HepG2 (cell line): ENCODE results near the gene METTL23. TPM values are rescaled to one million over a fixed set of nuclear protein-coding genes. Genes with fewer than 3 reads are reported as not detected.

ENCODE experiments used
- CREM ChIP-seq, 2 experiments: sonication (generic) in 1 of 2; formaldehyde crosslinking in 1 of 2; IDR thresholded peaks; 2 replicates each; pipeline versions ENCODE4 v1.4.0 to v1.6.1; 2016 to 2020; ENCODE audit warnings: antibody characterized with exemption in 1 of 2, mild to moderate bottlenecking in 1 of 2, missing genetic modification reagents in 1 of 2
- HES4 ChIP-seq: sonication (generic); formaldehyde crosslinking; IDR thresholded peaks from 2 replicates; pipeline ENCODE4 v1.9.0; 2021; ENCODE audit warnings: mild to moderate bottlenecking, missing genetic modification reagents, borderline replicate concordance
- MEIS2 ChIP-seq: sonication (generic); formaldehyde crosslinking; IDR thresholded peaks from 2 replicates; pipeline ENCODE4 v1.9.0; 2021; ENCODE audit warnings: mild to moderate bottlenecking, missing genetic modification reagents
- NAIF1 ChIP-seq: sonication (generic); formaldehyde crosslinking; IDR thresholded peaks from 2 replicates; pipeline ENCODE4 v1.5.0; 2020; ENCODE audit warnings: mild to moderate bottlenecking, missing genetic modification reagents, borderline replicate concordance
- PCBP1 ChIP-seq: fragments of 200-400 bp; formaldehyde crosslinking; IDR thresholded peaks from 2 replicates; pipeline ENCODE4 v1.6.1; 2017; ENCODE audit warnings: mild to moderate bottlenecking, low read depth, low read length, borderline replicate concordance
- PRDM10 ChIP-seq: sonication (generic); formaldehyde crosslinking; IDR thresholded peaks from 2 replicates; pipeline ENCODE4 v1.4.0; 2020; ENCODE audit warnings: low read depth, missing genetic modification reagents
- STAG1 ChIP-seq: sonication (generic); formaldehyde crosslinking; IDR thresholded peaks from 2 replicates; pipeline ENCODE4 v1.4.0; 2020; ENCODE audit warnings: missing genetic modification reagents
- UBTF ChIP-seq: sonication (generic); formaldehyde crosslinking; IDR thresholded peaks from 2 replicates; pipeline ENCODE4 v1.4.0; 2020; ENCODE audit warnings: mild to moderate bottlenecking, missing genetic modification reagents
- ZFP41 ChIP-seq: sonication (generic); formaldehyde crosslinking; IDR thresholded peaks from 2 replicates; pipeline ENCODE4 v1.4.0; 2020; ENCODE audit warnings: mild to moderate bottlenecking, missing genetic modification reagents, borderline replicate concordance
- ZHX2 ChIP-seq, 2 experiments: sonication (generic) in 1 of 2; formaldehyde crosslinking in 1 of 2; IDR thresholded peaks; 2 replicates each; pipeline versions ENCODE4 v1.6.1 to v1.9.0; 2014 to 2022; ENCODE audit warnings: antibody characterized with exemption in 1 of 2, borderline replicate concordance in 1 of 2, inconsistent platforms in 1 of 2, low read depth in 1 of 2, missing genetic modification reagents in 1 of 2
- ZSCAN31 ChIP-seq: sonication (generic); formaldehyde crosslinking; IDR thresholded peaks from 2 replicates; pipeline ENCODE4 v1.5.0; 2020; ENCODE audit warnings: low read depth, mild to moderate bottlenecking, missing genetic modification reagents
- polyA plus RNA-seq, 8 experiments: library from polyadenylated mRNA; depleted of rRNA in 3 of 8; stranded (reverse) in 7 of 8; unstranded in 1 of 8; fragments of >200 nt; fragmentation: Illumina TruSeq in 4 of 8; extraction: Trizol in 4 of 8; gene quantifications; 2 replicates each; pipeline versions ENCODE4 v1.2.1 to v1.2.3, GENCODE V29; 2011 to 2016; ENCODE audit warnings: low read depth in 4 of 8, missing spikeins in 1 of 8, mixed read lengths in 1 of 8; ENCODE audit not compliant: insufficient read depth in 1 of 8
- total RNA-seq, 5 experiments: library from RNA; depleted of rRNA; stranded (reverse); fragments of >200 nt; fragmentation: Illumina TruSeq; extraction: Trizol; gene quantifications; 2 replicates each; pipeline ENCODE4 v1.2.3, GENCODE V29; 2016; ENCODE audit warnings: low read depth in 1 of 5
- TF ChIP-seq, protein P1 (sequence below): sonication (generic); formaldehyde crosslinking; IDR thresholded peaks from 2 replicates; pipeline ENCODE4 v1.4.0; 2020; ENCODE audit warnings: missing genetic modification reagents, borderline replicate concordance

METTL23 gene
- total and polyA plus RNA-seq, 2 of the 13 experiments (the other 11 are each of a cell fraction or from before 2014, with no cell fraction given): 39.9 to 104 TPM

- 0 out of 2 replicates have a peak, but pooled peaks have one; percentile 48 for TF ChIP-seq PRDM10
- TF ChIP-seq UBTF (CRISPR knock-in tag): peak; percentile 94
- no peak; the same call in 1 of the 2 replicates for TF ChIP-seq HES4
- TF ChIP-seq, protein P1, sequence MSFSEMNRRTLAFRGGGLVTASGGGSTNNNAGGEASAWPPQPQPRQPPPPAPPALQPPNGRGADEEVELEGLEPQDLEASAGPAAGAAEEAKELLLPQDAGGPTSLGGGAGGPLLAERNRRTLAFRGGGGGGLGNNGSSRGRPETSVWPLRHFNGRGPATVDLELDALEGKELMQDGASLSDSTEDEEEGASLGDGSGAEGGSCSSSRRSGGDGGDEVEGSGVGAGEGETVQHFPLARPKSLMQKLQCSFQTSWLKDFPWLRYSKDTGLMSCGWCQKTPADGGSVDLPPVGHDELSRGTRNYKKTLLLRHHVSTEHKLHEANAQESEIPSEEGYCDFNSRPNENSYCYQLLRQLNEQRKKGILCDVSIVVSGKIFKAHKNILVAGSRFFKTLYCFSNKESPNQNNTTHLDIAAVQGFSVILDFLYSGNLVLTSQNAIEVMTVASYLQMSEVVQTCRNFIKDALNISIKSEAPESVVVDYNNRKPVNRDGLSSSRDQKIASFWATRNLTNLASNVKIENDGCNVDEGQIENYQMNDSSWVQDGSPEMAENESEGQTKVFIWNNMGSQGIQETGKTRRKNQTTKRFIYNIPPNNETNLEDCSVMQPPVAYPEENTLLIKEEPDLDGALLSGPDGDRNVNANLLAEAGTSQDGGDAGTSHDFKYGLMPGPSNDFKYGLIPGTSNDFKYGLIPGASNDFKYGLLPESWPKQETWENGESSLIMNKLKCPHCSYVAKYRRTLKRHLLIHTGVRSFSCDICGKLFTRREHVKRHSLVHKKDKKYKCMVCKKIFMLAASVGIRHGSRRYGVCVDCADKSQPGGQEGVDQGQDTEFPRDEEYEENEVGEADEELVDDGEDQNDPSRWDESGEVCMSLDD (CRISPR knock-in tag): peak; percentile 22; the same call in 1 of the 2 replicates
- peak; percentile 35 for TF ChIP-seq MEIS2
- peak; percentile 81; the same call in 1 of the 2 replicates for TF ChIP-seq ZHX2 (IDR thresholded peaks at IDR 0.05; ENCODE audit: low read depth)
- TF ChIP-seq ZHX2 (CRISPR knock-in tag; IDR thresholded peaks at IDR 0.05; ENCODE audit: borderline replicate concordance): no peak
- TF ChIP-seq STAG1 (CRISPR knock-in tag): 0 out of 2 replicates have a peak, but pooled peaks have one; percentile 1
- TF ChIP-seq ZSCAN31 (CRISPR knock-in tag): peak; percentile 93
- TF ChIP-seq NAIF1 (CRISPR knock-in tag): peak; percentile 98
- peak; percentile 68; the same call in 1 of the 2 replicates for TF ChIP-seq PCBP1
- peak; percentile 90 for TF ChIP-seq CREM (IDR thresholded peaks at IDR 0.05)
- no peak; the same call in 1 of the 2 replicates for TF ChIP-seq CREM (CRISPR knock-in tag; IDR thresholded peaks at IDR 0.05)
- no peak for TF ChIP-seq ZFP41 (CRISPR knock-in tag)
Observed at GRCh38 chr17:76726231-76726775, 336 bp upstream of the METTL23 start, which contains the start of gene JMJD6 (continued).
